ENCODE results near the gene GRN.

- TF ChIP-seq CTCF (IDR thresholded peaks at IDR 0.05) (no peak), POLR2A (IDR thresholded peaks at IDR 0.05) (no peak), EP300 (IDR thresholded peaks at IDR 0.05) (no peak), POLR2AphosphoS5 (IDR thresholded peaks at IDR 0.05) (no peak)
Measured at GRCh38 chr17:44346064-44346844, 1.2 kb downstream of the GRN start.
